Lower leg skin (tissue), 4 donors: ENCODE measurements around the gene VPS26C. TPM values are rescaled to one million over a fixed set of nuclear protein-coding genes. Genes with fewer than 3 reads are reported as not detected.

ENCODE experiments used
- DNase-seq, 2 donors: peaks; one replicate each; pipeline ENCODE4 v3.0.0-alpha.2; 2019; ENCODE audit warnings: low spot score in 2 of 2
- H3K4me3 ChIP-seq: fragments of 200-600 bp; sonication (generic); 2 replicates; pipeline ENCODE4 v1.5.1; 2017; ENCODE audit warnings: mild to moderate bottlenecking, low read depth; ENCODE audit not compliant: poor library complexity, severe bottlenecking
- POLR2A ChIP-seq, 2 donors: fragments of 450-650 bp; IDR thresholded peaks; one replicate each; pipeline ENCODE4 v1.6.1; 2016 to 2017; ENCODE audit warnings: antibody characterized with exemption in 2 of 2, mild to moderate bottlenecking in 1 of 2, moderate library complexity in 1 of 2
- WGBS, 2 donors: methylation state at CpG; one replicate each; pipeline ENCODE4 v1.1.5; 2018; 5-methylcytosine and 5-hydroxymethylcytosine counted together
- intact Hi-C: fragments of 100-400 bp; cut with DNase I; formaldehyde crosslinking; loops from one replicate; pipeline ENCODE4 v1.15.0; 2023; ENCODE audit warnings: low total_unique reads
- total RNA-seq, 4 donors: library from RNA; depleted of rRNA; stranded (reverse); fragments of >200 nt; gene quantifications; one replicate each; pipeline ENCODE4 v1.1.0, GENCODE V29; 2016
- TF ChIP-seq, protein P1 (sequence below), 3 donors: fragments of 450-650 bp; IDR thresholded peaks; one replicate each; pipeline ENCODE4 v1.5.1; 2016; ENCODE audit warnings: antibody characterized with exemption in 3 of 3, mild to moderate bottlenecking in 3 of 3, moderate library complexity in 2 of 3

Gene VPS26C
- total RNA-seq, 4 donors from 2014 or later = 40.8 to 69.9 (median 49.2) TPM

GRCh38 chr21:37202221-37203110 lies 64.7 kb downstream of the VPS26C start:
- TF ChIP-seq POLR2A (IDR thresholded peaks at IDR 0.05) = no peak
- TF ChIP-seq, protein P1, sequence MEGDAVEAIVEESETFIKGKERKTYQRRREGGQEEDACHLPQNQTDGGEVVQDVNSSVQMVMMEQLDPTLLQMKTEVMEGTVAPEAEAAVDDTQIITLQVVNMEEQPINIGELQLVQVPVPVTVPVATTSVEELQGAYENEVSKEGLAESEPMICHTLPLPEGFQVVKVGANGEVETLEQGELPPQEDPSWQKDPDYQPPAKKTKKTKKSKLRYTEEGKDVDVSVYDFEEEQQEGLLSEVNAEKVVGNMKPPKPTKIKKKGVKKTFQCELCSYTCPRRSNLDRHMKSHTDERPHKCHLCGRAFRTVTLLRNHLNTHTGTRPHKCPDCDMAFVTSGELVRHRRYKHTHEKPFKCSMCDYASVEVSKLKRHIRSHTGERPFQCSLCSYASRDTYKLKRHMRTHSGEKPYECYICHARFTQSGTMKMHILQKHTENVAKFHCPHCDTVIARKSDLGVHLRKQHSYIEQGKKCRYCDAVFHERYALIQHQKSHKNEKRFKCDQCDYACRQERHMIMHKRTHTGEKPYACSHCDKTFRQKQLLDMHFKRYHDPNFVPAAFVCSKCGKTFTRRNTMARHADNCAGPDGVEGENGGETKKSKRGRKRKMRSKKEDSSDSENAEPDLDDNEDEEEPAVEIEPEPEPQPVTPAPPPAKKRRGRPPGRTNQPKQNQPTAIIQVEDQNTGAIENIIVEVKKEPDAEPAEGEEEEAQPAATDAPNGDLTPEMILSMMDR (IDR thresholded peaks at IDR 0.05) = no peak
- DNase-seq = no peak
- H3K4me3 ChIP-seq = no peak overlapping the region
- 84 to 87% methylated on average over 14 of the region's 14 CpGs for WGBS, 2 donors
- intact Hi-C loops = no loop called here

DNA sequence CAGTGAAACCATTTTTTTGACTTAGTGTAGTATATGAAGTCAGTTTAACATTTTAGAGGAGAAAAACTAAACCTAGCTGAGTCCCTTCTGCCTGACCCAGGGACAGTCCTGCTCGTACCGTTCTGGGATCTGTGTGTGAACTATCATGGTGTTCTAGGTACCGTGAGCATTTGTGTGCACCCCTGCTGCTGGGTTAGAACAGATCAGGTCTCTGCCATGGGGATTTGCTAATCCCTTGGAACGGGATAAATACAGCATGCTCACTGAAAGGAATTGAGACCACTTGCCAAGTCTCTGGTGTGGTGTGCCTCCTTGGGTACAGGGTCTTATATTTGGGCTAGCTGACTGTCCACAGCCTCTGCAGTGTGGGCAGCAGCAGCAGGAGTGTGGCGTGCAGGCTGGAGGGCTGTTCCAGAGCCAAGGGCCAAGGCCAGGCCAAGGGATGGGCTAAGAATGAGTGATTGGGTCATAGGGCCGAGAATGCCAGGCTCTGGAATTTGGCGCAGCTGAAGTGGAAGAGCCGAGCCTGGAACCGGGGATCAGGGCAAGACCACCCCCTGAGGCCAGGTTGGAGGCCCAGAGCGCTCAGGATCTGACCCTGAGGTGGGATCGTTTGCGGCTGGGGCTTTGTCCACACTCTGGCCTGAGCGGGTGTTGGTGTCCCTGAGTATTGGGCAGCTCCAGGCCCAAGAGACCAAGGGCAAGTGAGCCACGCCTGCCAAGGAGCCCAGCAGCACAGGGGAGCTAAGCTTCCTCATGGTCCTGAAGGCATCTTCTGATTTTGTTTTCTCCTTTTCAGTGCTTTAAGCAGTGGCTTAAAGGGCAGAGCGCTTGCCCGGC lies 66.3 kb downstream of the VPS26C start:
- no peak for TF ChIP-seq POLR2A (IDR thresholded peaks at IDR 0.05)
- TF ChIP-seq, protein P1 (IDR thresholded peaks at IDR 0.05) = no peak
- no peak for DNase-seq
- intact Hi-C loops = no loop called here
- no peak overlapping the region for H3K4me3 ChIP-seq
- 91 to 95% methylated on average over 15 to 16 of the region's 16 CpGs for WGBS, 2 donors

DNA sequence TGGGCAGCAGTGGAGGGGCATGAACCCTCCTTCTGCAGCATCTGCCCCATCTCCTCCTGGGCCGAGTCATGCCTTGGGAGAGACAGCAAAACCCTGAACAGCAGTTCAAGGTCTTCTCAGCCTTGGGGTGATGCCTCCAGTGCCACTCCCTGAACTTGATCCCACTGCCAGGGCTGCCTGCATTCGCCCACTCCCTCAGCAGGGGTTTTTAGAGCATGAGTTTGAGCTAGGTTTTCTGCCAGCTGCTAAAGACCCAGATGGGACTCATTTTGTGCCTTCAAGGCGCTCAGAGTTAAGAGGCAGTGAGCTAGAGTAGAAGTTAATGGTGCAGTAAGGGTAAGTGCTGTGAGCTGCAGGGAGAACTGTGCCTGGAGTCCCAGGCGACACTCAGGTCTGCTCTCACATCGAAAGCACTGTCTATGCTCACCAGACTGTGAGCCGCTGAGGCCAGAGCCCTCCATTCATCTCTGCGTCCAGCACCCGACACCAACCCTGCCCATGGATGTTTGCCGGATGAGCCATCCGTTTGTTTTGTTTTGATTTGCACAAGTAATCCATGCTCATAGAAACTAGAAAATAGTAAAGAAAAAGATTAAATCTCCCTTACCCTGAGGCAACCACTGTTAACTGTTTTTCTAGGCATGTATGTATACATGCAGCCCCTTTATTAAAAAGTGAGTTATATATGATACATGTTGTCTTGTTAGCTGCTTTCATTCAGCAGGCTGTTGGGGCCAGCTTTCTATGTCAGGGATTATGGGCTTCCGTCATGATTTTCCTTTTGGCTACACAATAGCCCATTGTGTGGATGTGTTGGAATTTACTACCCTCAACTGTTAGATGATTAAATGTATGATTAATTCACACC lies 67.8 kb downstream of the VPS26C start:
- TF ChIP-seq POLR2A (IDR thresholded peaks at IDR 0.05) = no peak
- TF ChIP-seq, protein P1 (IDR thresholded peaks at IDR 0.05) = no peak
- intact Hi-C loops = no loop called here
- WGBS, 2 donors = 74 to 83% methylated on average over 11 of the region's 11 CpGs

GRCh38 chr21:37197746-37198145 lies 69.4 kb downstream of the VPS26C start:
- TF ChIP-seq, protein P1 (IDR thresholded peaks at IDR 0.05) = no peak
- TF ChIP-seq POLR2A (IDR thresholded peaks at IDR 0.05) = no peak
- DNase-seq = no peak
- no peak overlapping the region for H3K4me3 ChIP-seq
- intact Hi-C loops = no loop called here
- WGBS, 2 donors = 83 to 92% methylated on average over 4 of the region's 4 CpGs

More for the DNA sequence above, 67.8 kb downstream of the VPS26C start:
- H3K4me3 ChIP-seq = no peak overlapping the region
- no peak for DNase-seq

- no peak for DNase-seq
- no peak overlapping the region for H3K4me3 ChIP-seq
- WGBS, 2 donors = 90 to 95% methylated on average over 8 of the region's 8 CpGs
- no peak for TF ChIP-seq POLR2A (IDR thresholded peaks at IDR 0.05)
- TF ChIP-seq, protein P1 (IDR thresholded peaks at IDR 0.05) = no peak
- intact Hi-C loops = no loop called here
Measured at GRCh38 chr21:37196847-37197246, 70.3 kb downstream of the VPS26C start.
